ENCODE measurements around the gene WIPF2. TPM values are rescaled to one million over a fixed set of nuclear protein-coding genes. Genes with fewer than 3 reads are reported as not detected.

WIPF2 gene
- total RNA-seq, 1 donor = 4.6 TPM

- peak in 2 of 3 donors; percentile 86 to 91 for DNase-seq (ENCODE audit: low read depth in 2 of 3, low spot score in 2 of 3)
Measured at GRCh38 chr17:40323391-40324381, 104.6 kb downstream of the WIPF2 start.

DNA sequence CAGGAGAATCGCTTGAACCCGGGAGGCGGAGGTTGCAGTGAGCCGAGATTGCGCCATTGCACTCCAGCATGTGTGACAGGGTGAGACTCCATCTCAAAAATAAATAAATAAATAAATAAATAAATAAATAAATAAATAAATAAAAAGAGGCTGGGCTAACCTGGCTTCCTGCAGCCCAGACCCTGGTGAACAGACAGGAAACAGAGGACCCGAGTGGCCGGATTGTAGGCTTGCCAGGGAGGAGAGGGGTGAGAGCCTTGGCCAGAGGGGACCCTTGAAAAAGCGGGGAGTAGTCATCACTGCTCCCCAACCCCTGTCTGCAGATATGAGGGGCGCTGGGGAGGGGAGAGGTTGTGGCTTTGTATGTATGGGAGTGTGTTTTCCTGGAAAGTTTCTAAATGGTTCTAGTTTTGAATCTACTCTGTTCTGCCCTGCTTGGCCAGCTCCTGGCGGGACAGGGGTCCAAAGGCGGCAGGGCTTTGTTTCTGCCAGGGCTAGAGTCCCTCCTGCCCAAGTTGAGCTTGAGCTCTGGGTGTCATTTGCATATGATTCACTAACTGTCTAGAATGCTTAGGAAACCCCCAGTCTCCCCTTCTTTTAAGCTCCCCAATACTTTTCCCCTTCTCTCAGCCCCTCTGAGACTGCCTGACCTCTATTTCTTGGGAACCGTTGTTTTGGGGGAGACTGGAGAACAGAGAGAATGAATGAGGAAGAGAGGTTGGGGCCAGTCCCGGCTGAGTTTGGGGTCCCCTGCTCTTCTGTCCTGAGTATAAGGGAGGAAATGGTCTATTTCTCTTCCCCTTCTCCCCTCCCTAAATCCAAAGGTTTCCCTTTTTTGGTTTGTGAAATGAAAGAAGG lies 106.3 kb downstream of the WIPF2 start:
- DNase-seq (ENCODE audit: low read depth in 2 of 3, low spot score in 2 of 3) = no peak

GRCh38 chr17:40326014-40326831 lies 107.1 kb downstream of the WIPF2 start:
- peak in 1 of 3 donors; percentile 46 for DNase-seq (ENCODE audit: low read depth in 2 of 3, low spot score in 2 of 3)

DNA sequence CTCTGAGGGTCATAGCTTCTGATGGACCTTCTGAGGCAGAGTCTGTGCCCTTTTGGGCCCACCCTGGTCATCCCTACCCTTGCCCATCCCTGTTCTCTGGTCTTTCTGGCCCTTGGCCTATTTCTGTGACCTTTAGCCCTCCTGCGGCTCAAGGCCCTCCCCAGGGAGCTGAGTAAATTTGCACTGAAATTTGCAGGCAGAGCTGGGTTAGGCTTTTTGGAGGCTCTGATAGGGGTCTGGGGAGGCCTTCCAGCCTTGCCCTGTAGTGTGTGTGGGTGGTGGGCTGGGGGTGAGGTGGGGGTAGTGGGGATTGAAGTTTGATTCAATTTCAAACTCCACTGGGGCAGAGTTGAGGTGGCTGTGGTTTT lies 107.7 kb downstream of the WIPF2 start:
- DNase-seq (ENCODE audit: low read depth in 2 of 3, low spot score in 2 of 3) = no peak

DNA sequence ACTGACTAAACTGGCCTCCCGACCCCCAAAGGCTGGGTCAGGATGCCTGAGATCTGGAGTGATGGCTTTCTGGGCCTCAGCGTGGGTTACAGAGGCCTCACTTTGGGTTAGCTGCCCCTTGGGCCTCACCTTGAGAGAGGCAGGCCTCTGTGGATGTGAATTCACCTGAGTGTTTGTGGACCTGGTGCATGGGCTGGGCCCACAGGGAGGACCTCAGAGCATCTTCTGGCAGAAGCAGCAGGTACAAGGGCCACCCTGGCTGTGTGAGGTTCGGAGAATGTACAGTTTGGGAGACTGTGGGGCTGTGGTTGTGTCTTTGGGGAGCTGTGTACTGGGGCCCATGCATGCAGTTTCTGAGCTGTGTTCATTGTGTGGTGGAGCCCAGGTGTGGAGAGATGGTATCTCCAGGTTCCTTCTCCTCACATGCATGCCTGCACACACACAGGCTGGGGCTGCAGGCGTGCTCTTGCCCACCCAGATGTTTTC lies 108.2 kb downstream of the WIPF2 start:
- DNase-seq (ENCODE audit: low read depth in 2 of 3, low spot score in 2 of 3) = no peak

DNA sequence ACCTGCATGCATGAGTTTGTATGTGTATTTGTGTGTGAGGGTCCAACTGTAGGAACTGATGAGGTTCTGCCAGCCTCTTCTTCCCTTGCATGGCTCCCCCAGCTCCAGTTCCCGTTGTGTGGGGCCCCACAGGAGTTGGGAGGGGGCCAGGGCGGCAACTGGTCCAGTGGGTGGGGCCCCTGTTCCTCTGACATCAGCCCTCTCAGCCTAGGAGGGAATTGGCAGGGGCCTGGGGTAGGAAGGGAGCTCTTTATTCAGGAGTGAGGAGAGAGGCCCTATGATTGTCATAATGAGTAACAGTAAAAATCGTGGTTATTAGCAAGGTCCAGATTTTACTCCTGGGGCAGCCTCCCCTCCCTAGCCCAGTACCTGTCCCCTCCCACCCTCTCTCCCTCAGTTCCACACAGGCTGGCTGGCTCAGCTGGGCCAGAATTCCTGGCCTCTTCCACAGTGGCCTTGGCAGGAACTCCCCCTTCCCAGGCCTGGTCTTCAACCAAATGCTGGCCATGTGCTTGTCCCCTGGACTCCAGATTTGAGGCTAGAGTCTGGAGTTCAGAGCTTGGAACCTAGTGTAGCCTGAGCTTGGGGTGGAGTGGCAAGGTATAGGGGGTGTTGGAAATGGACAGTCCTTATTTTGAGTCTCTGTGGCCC lies 108.8 kb downstream of the WIPF2 start:
- DNase-seq (ENCODE audit: low read depth in 2 of 3, low spot score in 2 of 3) = no peak

DNA sequence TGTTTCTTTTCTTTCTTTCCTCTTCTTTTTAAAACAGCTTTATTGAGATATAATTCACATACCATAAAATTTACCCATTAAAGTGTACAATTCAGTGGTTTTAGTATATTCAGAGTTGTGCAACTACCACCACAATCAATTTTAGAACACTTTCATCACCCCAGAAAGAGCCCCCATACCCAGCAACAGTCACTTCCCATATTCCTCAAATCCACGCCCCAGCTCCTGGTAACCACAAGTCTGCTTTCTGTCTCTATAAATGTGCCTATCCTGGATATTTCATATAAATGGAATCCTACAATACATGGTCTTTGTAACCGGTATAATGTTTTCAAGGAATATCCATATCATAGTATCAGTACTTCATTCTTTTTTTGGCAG lies 109.3 kb downstream of the WIPF2 start:
- no peak for DNase-seq (ENCODE audit: low read depth in 2 of 3, low spot score in 2 of 3)

- peak in 2 of 3 donors; percentile 75 to 84 for DNase-seq (ENCODE audit: low read depth in 2 of 3, low spot score in 2 of 3)
Measured at GRCh38 chr17:40329839-40330794, 111.0 kb downstream of the WIPF2 start.

DNA sequence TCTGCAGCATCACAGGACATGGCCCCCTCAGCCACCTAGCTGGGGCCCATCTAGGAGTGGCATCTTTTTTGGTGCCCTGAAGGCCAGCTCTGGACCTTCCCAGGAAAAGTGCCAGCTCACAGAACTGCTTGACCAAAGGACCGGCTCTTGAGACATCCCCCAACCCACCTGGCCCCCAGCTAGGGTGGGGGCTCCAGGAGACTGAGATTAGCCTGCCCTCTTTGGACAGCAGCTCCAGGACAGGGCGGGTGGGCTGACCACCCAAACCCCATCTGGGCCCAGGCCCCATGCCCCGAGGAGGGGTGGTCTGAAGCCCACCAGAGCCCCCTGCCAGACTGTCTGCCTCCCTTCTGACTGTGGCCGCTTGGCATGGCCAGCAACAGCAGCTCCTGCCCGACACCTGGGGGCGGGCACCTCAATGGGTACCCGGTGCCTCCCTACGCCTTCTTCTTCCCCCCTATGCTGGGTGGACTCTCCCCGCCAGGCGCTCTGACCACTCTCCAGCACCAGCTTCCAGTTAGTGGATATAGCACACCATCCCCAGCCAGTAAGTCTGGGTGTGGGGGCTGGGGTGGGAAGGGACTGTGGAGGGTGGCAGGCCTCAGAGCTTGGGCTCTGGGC lies 111.9 kb downstream of the WIPF2 start:
- DNase-seq (ENCODE audit: low read depth in 2 of 3, low spot score in 2 of 3) = no peak

- DNase-seq (ENCODE audit: low read depth in 2 of 3, low spot score in 2 of 3) = no peak
Measured at GRCh38 chr17:40331743-40332641, 112.9 kb downstream of the WIPF2 start.

Small RNAs within 50 kb of the gene (small RNA-seq; reads per million reads assigned to genes)
- not detected for gene MIR6867

Other genes with a start within 250 kb of the WIPF2 start
- 120 TPM for gene PSMD3, start 238.5 kb upstream of the WIPF2 start, total RNA-seq
- under 0.01 TPM for gene CSF3, start 203.9 kb upstream of the WIPF2 start, total RNA-seq
- gene MED24, start 164.9 kb upstream of the WIPF2 start, total RNA-seq = 96.9 TPM
- 31.0 TPM for gene THRA, start 156.3 kb upstream of the WIPF2 start, total RNA-seq
- 1.6 TPM for gene NR1D1, start 118.7 kb upstream of the WIPF2 start, total RNA-seq
- gene MSL1, start 97.3 kb upstream of the WIPF2 start, total RNA-seq = 31.8 TPM
- 38.8 TPM for gene CASC3, start 78.8 kb upstream of the WIPF2 start, total RNA-seq
- 1.1 TPM for gene RAPGEFL1, start 41.8 kb upstream of the WIPF2 start, total RNA-seq
- 4.0 TPM for gene CDC6, start 68.6 kb downstream of the WIPF2 start, total RNA-seq
- 40.9 TPM for gene RARA, start 89.9 kb downstream of the WIPF2 start, total RNA-seq
- 0.27 TPM for gene GJD3, start 145.4 kb downstream of the WIPF2 start, total RNA-seq
- 2.4 TPM for gene TOP2A, start 198.6 kb downstream of the WIPF2 start, total RNA-seq
- 1.3 TPM for gene IGFBP4, start 224.1 kb downstream of the WIPF2 start, total RNA-seq